HG03064 (cell line): Measurements from ENCODE around the gene MAP2K5.

Experiments
- ATAC-seq: cut with Tn5 transposase; IDR thresholded peaks from one replicate; pipeline ENCODE4 v1.9.1; 2021; ENCODE audit warnings: low read depth; ENCODE audit not compliant: unreplicated experiment

The MAP2K5 gene

GRCh38 chr15:67845974-67846373 lies 303.5 kb downstream of the MAP2K5 start:
- ATAC-seq = no peak

GRCh38 chr15:67849538-67849937 lies 307.0 kb downstream of the MAP2K5 start:
- ATAC-seq = no peak

GRCh38 chr15:67850336-67850735 lies 307.8 kb downstream of the MAP2K5 start:
- no peak for ATAC-seq

GRCh38 chr15:67850994-67851571 lies 308.6 kb downstream of the MAP2K5 start:
- ATAC-seq = no peak

GRCh38 chr15:67852418-67852817 lies 309.9 kb downstream of the MAP2K5 start:
- ATAC-seq = no peak

GRCh38 chr15:67853454-67853853 lies 311.0 kb downstream of the MAP2K5 start:
- no peak for ATAC-seq

GRCh38 chr15:67854358-67854757 lies 311.9 kb downstream of the MAP2K5 start:
- ATAC-seq = no peak

GRCh38 chr15:67855842-67856241 lies 313.3 kb downstream of the MAP2K5 start:
- ATAC-seq = no peak
